NB4 (cell line): Measurements from ENCODE around the gene CBFA2T3.

Experiments
- MYC ChIP-seq: IDR thresholded peaks from 2 replicates; pipeline ENCODE4 v1.6.1; 2011; ENCODE audit warnings: low read depth, low read length
- POLR2A ChIP-seq: IDR thresholded peaks from 2 replicates; pipeline ENCODE4 v1.6.1; 2011; ENCODE audit warnings: mild to moderate bottlenecking; ENCODE audit not compliant: insufficient read length; ENCODE audit errors: extremely low read depth
- TF ChIP-seq, protein P1 (sequence below): IDR thresholded peaks from one replicate; pipeline ENCODE4 v1.5.1; 2012; ENCODE audit warnings: low read depth, low read length
- TF ChIP-seq, protein P2 (sequence below): IDR thresholded peaks from 2 replicates; pipeline ENCODE4 v1.6.1; 2011; ENCODE audit warnings: low read depth, low read length

DNA sequence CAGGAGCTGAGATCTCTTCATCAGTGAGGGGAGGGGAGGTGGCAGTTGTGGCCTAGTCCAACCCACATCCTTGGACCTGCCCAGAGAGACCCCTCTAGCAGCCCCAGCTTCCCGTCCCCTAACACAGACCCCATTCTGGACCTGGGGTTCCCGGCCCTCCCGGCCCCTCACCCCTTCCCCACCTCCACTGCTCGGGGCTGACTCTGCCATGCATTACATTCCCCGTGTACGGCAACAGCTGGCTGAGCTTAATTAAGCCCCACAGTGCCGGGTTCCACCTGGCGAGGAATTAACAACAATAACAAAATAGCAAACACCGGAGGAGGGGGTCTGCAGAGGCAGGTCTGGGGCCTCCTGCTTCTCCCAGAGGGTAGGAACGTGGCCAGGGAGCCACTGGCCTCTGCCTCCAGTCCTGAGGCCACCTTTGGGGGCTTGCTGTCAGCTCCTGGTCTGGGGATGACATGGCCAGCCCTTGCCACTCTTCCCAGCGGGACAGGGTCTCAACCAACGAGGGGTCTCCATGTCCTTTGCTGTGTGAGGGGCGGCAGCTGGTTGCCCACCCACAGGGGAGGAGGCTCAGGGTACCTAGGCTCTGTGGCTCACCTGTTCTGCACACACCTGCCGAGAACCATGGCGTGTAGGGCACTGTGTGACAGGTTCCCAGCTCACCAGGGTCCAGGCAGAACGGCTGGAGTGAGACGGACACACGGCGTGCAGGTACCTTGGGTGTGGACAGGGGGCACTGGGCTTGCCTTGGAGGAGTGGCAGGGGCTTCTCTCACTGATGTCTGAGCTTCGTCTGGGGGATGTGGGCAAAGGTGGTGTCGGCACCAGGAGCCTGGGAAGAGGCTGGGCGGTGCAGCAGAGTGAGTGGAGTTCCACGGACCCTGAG, 46.9 kb upstream of the CBFA2T3 start:
- TF ChIP-seq, protein P1, sequence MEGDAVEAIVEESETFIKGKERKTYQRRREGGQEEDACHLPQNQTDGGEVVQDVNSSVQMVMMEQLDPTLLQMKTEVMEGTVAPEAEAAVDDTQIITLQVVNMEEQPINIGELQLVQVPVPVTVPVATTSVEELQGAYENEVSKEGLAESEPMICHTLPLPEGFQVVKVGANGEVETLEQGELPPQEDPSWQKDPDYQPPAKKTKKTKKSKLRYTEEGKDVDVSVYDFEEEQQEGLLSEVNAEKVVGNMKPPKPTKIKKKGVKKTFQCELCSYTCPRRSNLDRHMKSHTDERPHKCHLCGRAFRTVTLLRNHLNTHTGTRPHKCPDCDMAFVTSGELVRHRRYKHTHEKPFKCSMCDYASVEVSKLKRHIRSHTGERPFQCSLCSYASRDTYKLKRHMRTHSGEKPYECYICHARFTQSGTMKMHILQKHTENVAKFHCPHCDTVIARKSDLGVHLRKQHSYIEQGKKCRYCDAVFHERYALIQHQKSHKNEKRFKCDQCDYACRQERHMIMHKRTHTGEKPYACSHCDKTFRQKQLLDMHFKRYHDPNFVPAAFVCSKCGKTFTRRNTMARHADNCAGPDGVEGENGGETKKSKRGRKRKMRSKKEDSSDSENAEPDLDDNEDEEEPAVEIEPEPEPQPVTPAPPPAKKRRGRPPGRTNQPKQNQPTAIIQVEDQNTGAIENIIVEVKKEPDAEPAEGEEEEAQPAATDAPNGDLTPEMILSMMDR: no peak
- TF ChIP-seq, protein P2, sequence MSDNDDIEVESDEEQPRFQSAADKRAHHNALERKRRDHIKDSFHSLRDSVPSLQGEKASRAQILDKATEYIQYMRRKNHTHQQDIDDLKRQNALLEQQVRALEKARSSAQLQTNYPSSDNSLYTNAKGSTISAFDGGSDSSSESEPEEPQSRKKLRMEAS: no peak
- TF ChIP-seq POLR2A: no peak
- no peak for TF ChIP-seq MYC
